A673 (cell line): Measurements from ENCODE around the gene C12orf57. TPM values are rescaled to one million over a fixed set of nuclear protein-coding genes. Genes with fewer than 3 reads are reported as not detected.

Experiments used
- BruUV-seq: library from RNA; stranded (reverse); fragments of 400-500 nt; replicated peaks from 2 replicates; lab custom pipeline; 2021; lab: Mats Ljungman, UMichigan
- CTCF ChIA-PET: fragments of 300-600 bp; sonication (Branson Sonifier 250); formaldehyde crosslinking; loops from one replicate; lab custom pipeline; 2022; ENCODE audit warnings: antibody characterized with exemption; lab: Charles Lee
- POLR2A ChIA-PET: fragments of 300-600 bp; sonication (Branson Sonifier 250); formaldehyde crosslinking; loops from one replicate; lab custom pipeline; 2022; ENCODE audit warnings: antibody characterized with exemption; ENCODE audit not compliant: low non-redundant PET; lab: Charles Lee
- DNase-seq: peaks from one replicate; pipeline ENCODE4 v3.0.0-alpha.2; 2015; ENCODE audit warnings: low spot score
- H3K27ac ChIP-seq: fragments of 200-600 bp; sonication (generic); 2 replicates; pipeline ENCODE4 v1.5.1; 2016; ENCODE audit warnings: mixed run types, low read depth, mild to moderate bottlenecking, mixed read lengths, antibody characterized with exemption, low read length; ENCODE audit not compliant: poor library complexity, severe bottlenecking
- H3K27me3 ChIP-seq: fragments of 200-600 bp; sonication (generic); replicated peaks from 2 replicates; pipeline ENCODE4 v1.6.1; 2017; ENCODE audit warnings: mixed run types, low read depth, mild to moderate bottlenecking, mixed read lengths, antibody characterized with exemption, low read length; ENCODE audit not compliant: insufficient read depth, poor library complexity
- H3K36me3 ChIP-seq: fragments of 200-600 bp; sonication (generic); 2 replicates; pipeline ENCODE4 v1.6.1; 2016; ENCODE audit warnings: mixed run types, mild to moderate bottlenecking, mixed read lengths, antibody characterized with exemption, low read length; ENCODE audit not compliant: insufficient read depth, poor library complexity, severe bottlenecking
- H3K4me1 ChIP-seq: fragments of 200-600 bp; sonication (generic); 2 replicates; pipeline ENCODE4 v1.6.1; 2017; ENCODE audit warnings: mixed run types, mild to moderate bottlenecking, mixed read lengths, antibody characterized with exemption, low read length; ENCODE audit not compliant: insufficient read depth, poor library complexity, severe bottlenecking
- H3K4me3 ChIP-seq: fragments of 200-600 bp; sonication (generic); 2 replicates; pipeline ENCODE4 v1.5.1; 2016; ENCODE audit warnings: low read depth, mixed run types, mild to moderate bottlenecking, mixed read lengths, low read length; ENCODE audit not compliant: poor library complexity, severe bottlenecking
- H3K9me3 ChIP-seq: fragments of 200-600 bp; sonication (generic); 2 replicates; pipeline ENCODE4 v1.6.1; 2016; ENCODE audit warnings: mixed run types, low read depth, mild to moderate bottlenecking, mixed read lengths, antibody characterized with exemption, low read length; ENCODE audit not compliant: poor library complexity, severe bottlenecking
- CTCF ChIP-seq: fragments of 300-800, 200-600 bp; sonication (generic); conservative IDR thresholded peaks from 2 replicates; pipeline ENCODE4 v1.5.1; 2017; ENCODE audit warnings: low read depth, mild to moderate bottlenecking, antibody characterized with exemption, low read length, moderate library complexity, mixed read lengths
- EZH2 ChIP-seq: fragments of 200-600 bp; sonication (generic); IDR thresholded peaks from 2 replicates; pipeline ENCODE4 v1.6.1; 2017; ENCODE audit warnings: borderline replicate concordance, low read depth, mild to moderate bottlenecking, mixed read lengths, antibody characterized with exemption, low read length; ENCODE audit not compliant: poor library complexity, severe bottlenecking
- intact Hi-C: fragments of 100-400 bp; cut with micrococcal nuclease; formaldehyde crosslinking; loops from one replicate; pipeline ENCODE4 v1.10.0; 2022; ENCODE audit not compliant: unreplicated experiment
- total RNA-seq: library from RNA; stranded (reverse); gene quantifications from 2 replicates; pipeline ENCODE4 v1.2.3, GENCODE V29; 2021

Gene C12orf57
- total RNA-seq, 1 experiment from 2014 or later = 260 TPM

- Histone ChIP-seq H3K27ac (no peak overlapping the region), H3K4me3 (no peak overlapping the region), H3K27me3 (no peaks in the 10 kb centered on the region), H3K4me1 (peaks cover 30% of the 10 kb centered on the region), H3K9me3 (no peaks in the 10 kb centered on the region), H3K36me3 (no peaks in the 10 kb centered on the region)
- ChIA-PET CTCF (no interaction called here), POLR2A (no interaction called here)
- intact Hi-C loops = no loop called here
- no peak for DNase-seq
- BruUV-seq = no TSS peak
- TF ChIP-seq CTCF (no peak), EZH2 (no peak)
Measured at GRCh38 chr12:6957151-6957701, 13.4 kb downstream of the C12orf57 start.

GRCh38 chr12:6957741-6958608 lies 14.2 kb downstream of the C12orf57 start:
- H3K27me3 ChIP-seq = no peaks in the 10 kb centered on the region
- H3K27ac ChIP-seq = peak overlapping the region; percentile 30
- ChIA-PET POLR2A (no interaction called here), CTCF (no interaction called here)
- no peaks in the 10 kb centered on the region for H3K36me3 ChIP-seq
- no TSS peak for BruUV-seq
- no peak overlapping the region for H3K4me3 ChIP-seq
- DNase-seq = no peak
- intact Hi-C loops = no loop called here
- H3K9me3 ChIP-seq = no peaks in the 10 kb centered on the region
- TF ChIP-seq EZH2 (no peak), CTCF (no peak)
- H3K4me1 ChIP-seq = peaks cover 37% of the 10 kb centered on the region

DNA sequence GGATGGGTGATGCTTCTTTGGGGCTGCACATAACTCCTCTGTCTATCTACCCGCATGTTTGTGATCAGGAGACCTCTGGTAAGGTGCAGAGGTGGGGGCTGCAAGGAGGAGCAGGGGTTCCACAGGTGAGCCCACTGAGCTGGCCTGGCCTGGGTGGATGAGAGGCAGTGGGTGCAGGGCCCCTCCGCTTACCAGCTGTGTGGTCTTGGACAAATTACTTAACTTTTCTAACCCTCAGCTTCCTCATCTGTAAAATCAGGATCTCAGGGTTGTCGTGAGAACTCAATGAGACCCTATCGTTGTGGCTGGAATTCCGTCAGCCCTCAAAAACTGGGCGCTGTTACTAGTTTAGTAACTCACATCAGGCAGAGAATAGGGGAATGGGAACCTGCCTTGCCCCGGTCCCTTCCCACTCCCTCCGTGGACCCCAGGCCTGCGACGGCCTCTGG lies 14.8 kb downstream of the C12orf57 start:
- Histone ChIP-seq H3K4me1 (peaks cover 36% of the 10 kb centered on the region), H3K9me3 (no peaks in the 10 kb centered on the region), H3K27ac (peak overlapping the region; percentile 47), H3K4me3 (no peak overlapping the region), H3K27me3 (no peaks in the 10 kb centered on the region), H3K36me3 (no peaks in the 10 kb centered on the region)
- no TSS peak for BruUV-seq
- ChIA-PET POLR2A (no interaction called here), CTCF (no interaction called here)
- intact Hi-C loops = no loop called here
- DNase-seq = no peak
- no peak for TF ChIP-seq CTCF
